Keratinocyte (primary cell): Measurements from ENCODE around the gene TINAGL1.

Experiments used
- CTCF ChIP-seq, 3 experiments: IDR thresholded peaks in 1 of 3; conservative IDR thresholded peaks in 1 of 3; optimal IDR thresholded peaks in 1 of 3; 2 replicates in 2 of 3; 3 replicates in 1 of 3; pipeline versions ENCODE3 to v1.5.1; 2011; ENCODE audit warnings: low read length in 3 of 3, mild to moderate bottlenecking in 3 of 3, moderate library complexity in 2 of 3, control low read depth in 1 of 3, inconsistent platforms in 1 of 3; ENCODE audit not compliant: insufficient read depth in 2 of 3; ENCODE audit errors: extremely low read depth in 1 of 3
- EZH2 ChIP-seq: IDR thresholded peaks from one replicate; pipeline ENCODE4 v1.6.1; 2012; ENCODE audit warnings: inconsistent platforms, mild to moderate bottlenecking, low read length, moderate library complexity

GRCh38 chr1:31556481-31557006 is 19.8 kb upstream of the TINAGL1 start:
- TF ChIP-seq CTCF (optimal IDR thresholded peaks at IDR 0.05 in 1 of 3, IDR thresholded peaks at IDR 0.05 in 1 of 3, conservative IDR thresholded peaks at IDR 0.05 in 1 of 3; ENCODE audit: extremely low read depth in 1 of 3, insufficient read depth in 2 of 3, low read length in 3 of 3), result no peak
- no peak for TF ChIP-seq EZH2
